Raji (cell line): ENCODE measurements around the gene SLC9A7.

Experiments
- POLR2A ChIP-seq: IDR thresholded peaks from 2 replicates; pipeline ENCODE4 v1.6.1; 2011; ENCODE audit warnings: low read depth, low read length, control low read depth; ENCODE audit not compliant: insufficient read depth

Gene SLC9A7

GRCh38 chrX:46649421-46650260, 109.3 kb downstream of the SLC9A7 start:
- no peak for TF ChIP-seq POLR2A

- TF ChIP-seq POLR2A = no peak
These were observed 110.3 kb downstream of the SLC9A7 start for GRCh38 chrX:46648660-46649059.

- TF ChIP-seq POLR2A = no peak
These were observed 111.7 kb downstream of the SLC9A7 start for GRCh38 chrX:46647251-46647650.

GRCh38 chrX:46645614-46646013, 113.3 kb downstream of the SLC9A7 start:
- TF ChIP-seq POLR2A = no peak

GRCh38 chrX:46643636-46644035, 115.3 kb downstream of the SLC9A7 start:
- TF ChIP-seq POLR2A = no peak

GRCh38 chrX:46642145-46642544, 116.8 kb downstream of the SLC9A7 start:
- no peak for TF ChIP-seq POLR2A

GRCh38 chrX:46637938-46638337, 121.0 kb downstream of the SLC9A7 start:
- TF ChIP-seq POLR2A = no peak

GRCh38 chrX:46636223-46636622, 122.7 kb downstream of the SLC9A7 start:
- TF ChIP-seq POLR2A = no peak

- TF ChIP-seq POLR2A = no peak
These were observed 123.7 kb downstream of the SLC9A7 start for GRCh38 chrX:46635186-46635585.

- TF ChIP-seq POLR2A = no peak
These were observed 124.3 kb downstream of the SLC9A7 start for GRCh38 chrX:46634577-46634976.

GRCh38 chrX:46630141-46630540, 128.8 kb downstream of the SLC9A7 start:
- TF ChIP-seq POLR2A = no peak

- TF ChIP-seq POLR2A = no peak
These were observed 130.2 kb downstream of the SLC9A7 start for GRCh38 chrX:46628460-46629371.

GRCh38 chrX:46627711-46628419, 131.1 kb downstream of the SLC9A7 start:
- no peak for TF ChIP-seq POLR2A

GRCh38 chrX:46627062-46627461, 131.9 kb downstream of the SLC9A7 start:
- no peak for TF ChIP-seq POLR2A

GRCh38 chrX:46626566-46626965, 132.4 kb downstream of the SLC9A7 start:
- TF ChIP-seq POLR2A = no peak
